Sigmoid colon (tissue), 4 donors: ENCODE results near the gene RIPOR3.

Experiments used
- POLR2A ChIP-seq, 2 donors: fragments of 450-650 bp; IDR thresholded peaks; one replicate each; pipeline ENCODE4 v1.6.1; 2016; ENCODE audit warnings: antibody characterized with exemption in 2 of 2, mild to moderate bottlenecking in 2 of 2, moderate library complexity in 2 of 2
- POLR2AphosphoS5 ChIP-seq, 4 donors: sonication (generic); formaldehyde crosslinking; IDR thresholded peaks; one replicate each; pipeline ENCODE4 v1.6.1; 2017; ENCODE audit warnings: antibody characterized with exemption in 4 of 4
- TF ChIP-seq, protein P1 (sequence below), 4 experiments: fragments of 450-650 bp in 3 of 4; fragments of 200-600 bp in 1 of 4; IDR thresholded peaks; one replicate each; pipeline ENCODE4 v1.5.1; 2016 to 2019; ENCODE audit warnings: antibody characterized with exemption in 4 of 4, mild to moderate bottlenecking in 3 of 4, moderate library complexity in 2 of 4

- TF ChIP-seq, protein P1, sequence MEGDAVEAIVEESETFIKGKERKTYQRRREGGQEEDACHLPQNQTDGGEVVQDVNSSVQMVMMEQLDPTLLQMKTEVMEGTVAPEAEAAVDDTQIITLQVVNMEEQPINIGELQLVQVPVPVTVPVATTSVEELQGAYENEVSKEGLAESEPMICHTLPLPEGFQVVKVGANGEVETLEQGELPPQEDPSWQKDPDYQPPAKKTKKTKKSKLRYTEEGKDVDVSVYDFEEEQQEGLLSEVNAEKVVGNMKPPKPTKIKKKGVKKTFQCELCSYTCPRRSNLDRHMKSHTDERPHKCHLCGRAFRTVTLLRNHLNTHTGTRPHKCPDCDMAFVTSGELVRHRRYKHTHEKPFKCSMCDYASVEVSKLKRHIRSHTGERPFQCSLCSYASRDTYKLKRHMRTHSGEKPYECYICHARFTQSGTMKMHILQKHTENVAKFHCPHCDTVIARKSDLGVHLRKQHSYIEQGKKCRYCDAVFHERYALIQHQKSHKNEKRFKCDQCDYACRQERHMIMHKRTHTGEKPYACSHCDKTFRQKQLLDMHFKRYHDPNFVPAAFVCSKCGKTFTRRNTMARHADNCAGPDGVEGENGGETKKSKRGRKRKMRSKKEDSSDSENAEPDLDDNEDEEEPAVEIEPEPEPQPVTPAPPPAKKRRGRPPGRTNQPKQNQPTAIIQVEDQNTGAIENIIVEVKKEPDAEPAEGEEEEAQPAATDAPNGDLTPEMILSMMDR (IDR thresholded peaks at IDR 0.05): no peak
- TF ChIP-seq POLR2AphosphoS5 (IDR thresholded peaks at IDR 0.05): no peak
- TF ChIP-seq POLR2A (IDR thresholded peaks at IDR 0.05): no peak
These were observed 9.3 kb downstream of the RIPOR3 start for GRCh38 chr20:50682065-50682464.
